Measurements from ENCODE around the gene BCL2L2.

DNA sequence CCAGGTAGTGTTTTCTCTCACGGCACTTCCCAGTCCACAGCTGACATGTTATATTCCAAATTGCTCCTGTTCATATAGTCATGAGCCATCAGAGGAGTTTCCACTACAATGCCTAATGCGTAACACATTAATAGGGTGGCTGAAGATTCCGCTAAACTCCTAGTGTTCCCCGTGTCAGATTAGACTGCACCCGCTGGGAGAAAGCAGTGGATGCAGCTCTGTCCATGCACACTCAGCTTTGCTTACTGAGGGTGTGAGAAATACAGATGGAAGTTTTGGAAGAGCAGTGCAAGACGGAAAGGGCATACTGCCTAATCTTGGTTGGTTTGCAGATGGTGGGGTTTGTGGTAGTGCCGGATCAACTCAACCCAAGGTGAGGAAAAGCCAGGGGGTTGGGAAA, 9.5 kb upstream of the BCL2L2 start:
- no peak for TF ChIP-seq POLR2A (IDR thresholded peaks at IDR 0.05; ENCODE audit: low read depth)
- TF ChIP-seq, protein P1, sequence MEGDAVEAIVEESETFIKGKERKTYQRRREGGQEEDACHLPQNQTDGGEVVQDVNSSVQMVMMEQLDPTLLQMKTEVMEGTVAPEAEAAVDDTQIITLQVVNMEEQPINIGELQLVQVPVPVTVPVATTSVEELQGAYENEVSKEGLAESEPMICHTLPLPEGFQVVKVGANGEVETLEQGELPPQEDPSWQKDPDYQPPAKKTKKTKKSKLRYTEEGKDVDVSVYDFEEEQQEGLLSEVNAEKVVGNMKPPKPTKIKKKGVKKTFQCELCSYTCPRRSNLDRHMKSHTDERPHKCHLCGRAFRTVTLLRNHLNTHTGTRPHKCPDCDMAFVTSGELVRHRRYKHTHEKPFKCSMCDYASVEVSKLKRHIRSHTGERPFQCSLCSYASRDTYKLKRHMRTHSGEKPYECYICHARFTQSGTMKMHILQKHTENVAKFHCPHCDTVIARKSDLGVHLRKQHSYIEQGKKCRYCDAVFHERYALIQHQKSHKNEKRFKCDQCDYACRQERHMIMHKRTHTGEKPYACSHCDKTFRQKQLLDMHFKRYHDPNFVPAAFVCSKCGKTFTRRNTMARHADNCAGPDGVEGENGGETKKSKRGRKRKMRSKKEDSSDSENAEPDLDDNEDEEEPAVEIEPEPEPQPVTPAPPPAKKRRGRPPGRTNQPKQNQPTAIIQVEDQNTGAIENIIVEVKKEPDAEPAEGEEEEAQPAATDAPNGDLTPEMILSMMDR (IDR thresholded peaks at IDR 0.05): no peak
